HFF-Myc (cell line): ENCODE results near the gene RESF1.

Source experiments
- DNase-seq: peaks from one replicate; pipeline ENCODE4 v3.0.0-alpha.2; 2011; ENCODE audit warnings: low read depth; ENCODE audit errors: extremely low read depth
- H3K4me3 ChIP-seq: replicated peaks from 2 replicates; pipeline ENCODE4 v1.5.1; 2011; ENCODE audit warnings: low read depth, mild to moderate bottlenecking, control low read depth, low read length
- CTCF ChIP-seq: IDR thresholded peaks from 2 replicates; pipeline ENCODE4 v1.5.1; 2012; ENCODE audit warnings: mild to moderate bottlenecking, low read depth, low read length, control low read depth; ENCODE audit errors: missing control alignments

Gene RESF1

GRCh38 chr12:31950492-31950891, 8.7 kb upstream of the RESF1 start:
- no peak for DNase-seq
- no peak overlapping the region for H3K4me3 ChIP-seq
- TF ChIP-seq CTCF, result no peak

- TF ChIP-seq CTCF, result no peak
- DNase-seq, result no peak
- H3K4me3 ChIP-seq, result no peak overlapping the region
Observed at GRCh38 chr12:31951008-31951407, 8.2 kb upstream of the RESF1 start.

- no peak for TF ChIP-seq CTCF
- no peak overlapping the region for H3K4me3 ChIP-seq
- DNase-seq, result no peak
Observed at GRCh38 chr12:31951939-31952338, 7.3 kb upstream of the RESF1 start.

- no peak for DNase-seq
- H3K4me3 ChIP-seq, result no peak overlapping the region
- TF ChIP-seq CTCF, result no peak
Observed at GRCh38 chr12:31952418-31952817, 6.8 kb upstream of the RESF1 start.

GRCh38 chr12:31954925-31955858, 4.0 kb upstream of the RESF1 start:
- TF ChIP-seq CTCF, result no peak
- H3K4me3 ChIP-seq, result no peak overlapping the region
- DNase-seq, result no peak

GRCh38 chr12:31958569-31959160, 550 bp upstream of the RESF1 start:
- TF ChIP-seq CTCF, result no peak
- DNase-seq, result no peak
- H3K4me3 ChIP-seq, result peak overlapping the region; percentile 60
